GM21619 (cell line): Measurements from ENCODE around the gene NUP188.

Source experiments
- ATAC-seq: cut with Tn5 transposase; IDR thresholded peaks from one replicate; pipeline ENCODE4 v1.9.1; 2021; ENCODE audit not compliant: unreplicated experiment

Gene NUP188

GRCh38 chr9:128916204-128916603, 31.3 kb upstream of the NUP188 start:
- no peak for ATAC-seq

DNA sequence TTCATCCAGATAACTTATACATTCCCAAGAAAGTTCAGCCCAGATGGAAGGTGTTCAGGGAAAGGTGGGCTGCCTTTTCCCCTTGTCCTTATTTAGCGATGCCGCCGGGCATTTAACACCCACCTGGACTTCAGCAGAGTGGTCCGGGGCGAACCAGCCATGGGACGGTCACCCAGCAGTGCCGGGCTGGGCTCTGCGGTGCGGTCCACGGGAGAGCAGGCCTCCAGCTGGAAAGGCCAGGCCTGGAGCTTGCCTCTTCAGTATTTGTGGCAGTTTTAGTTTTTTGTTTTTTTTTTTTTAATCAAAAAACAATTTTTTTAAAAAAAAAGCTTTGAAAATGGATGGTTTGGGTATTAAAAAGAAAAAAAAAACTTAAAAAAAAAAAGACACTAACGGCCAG, 30.8 kb upstream of the NUP188 start:
- no peak for ATAC-seq

- ATAC-seq = no peak
Measured at GRCh38 chr9:128917151-128917849, 30.2 kb upstream of the NUP188 start.

DNA sequence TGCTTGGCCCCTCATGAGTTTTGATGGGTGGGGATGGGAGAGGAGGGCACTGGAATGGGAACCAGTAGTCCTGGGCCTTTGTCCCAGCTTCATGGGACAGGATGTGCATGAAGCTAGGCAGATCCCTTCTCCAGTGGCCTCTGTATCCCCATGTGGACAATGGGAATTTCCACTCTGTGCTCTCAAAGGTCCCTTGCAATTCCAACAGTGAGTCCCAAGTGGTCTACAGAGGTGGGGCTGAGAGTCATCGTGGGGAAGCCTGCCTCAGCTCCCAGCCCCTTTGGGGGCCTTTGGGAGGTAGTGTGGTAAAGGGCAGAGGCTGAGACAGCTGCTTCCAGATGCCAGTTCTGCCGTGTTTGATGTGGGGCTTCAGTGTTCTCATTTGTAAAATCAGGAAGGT, 28.6 kb upstream of the NUP188 start:
- ATAC-seq = no peak

DNA sequence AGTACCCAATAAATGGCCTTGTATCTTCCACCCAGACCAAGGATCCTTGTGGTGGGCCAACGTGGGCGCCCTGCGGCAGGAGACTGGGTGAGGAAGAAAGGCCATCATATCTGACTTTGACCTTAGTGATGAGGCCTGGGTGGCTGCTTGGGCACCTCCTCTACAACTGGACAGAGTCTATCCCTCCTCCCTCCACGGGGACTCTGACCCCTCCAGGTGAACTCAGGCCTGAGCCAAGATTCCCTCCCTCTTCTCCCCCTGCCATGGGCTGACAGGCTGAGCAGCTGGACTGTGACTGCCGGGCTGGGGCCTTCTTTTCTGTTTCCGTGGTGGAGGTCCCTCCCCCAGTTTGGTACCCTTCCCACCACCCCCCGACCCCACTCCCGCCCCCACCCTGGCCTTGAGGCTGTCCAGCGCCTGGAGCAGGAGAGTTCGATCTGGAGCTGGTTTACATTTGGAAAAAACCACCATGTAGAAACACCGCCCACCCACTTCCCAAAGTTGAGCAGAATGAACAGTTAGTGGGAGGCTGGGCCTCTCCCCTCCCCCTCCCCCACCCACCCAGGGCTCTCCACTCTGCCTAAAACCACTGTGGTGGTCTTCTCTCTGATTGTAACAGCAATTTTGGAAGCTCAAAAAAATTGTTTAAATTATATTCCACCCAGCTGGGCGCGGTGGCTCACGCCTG, 28.0 kb upstream of the NUP188 start:
- ATAC-seq = no peak

DNA sequence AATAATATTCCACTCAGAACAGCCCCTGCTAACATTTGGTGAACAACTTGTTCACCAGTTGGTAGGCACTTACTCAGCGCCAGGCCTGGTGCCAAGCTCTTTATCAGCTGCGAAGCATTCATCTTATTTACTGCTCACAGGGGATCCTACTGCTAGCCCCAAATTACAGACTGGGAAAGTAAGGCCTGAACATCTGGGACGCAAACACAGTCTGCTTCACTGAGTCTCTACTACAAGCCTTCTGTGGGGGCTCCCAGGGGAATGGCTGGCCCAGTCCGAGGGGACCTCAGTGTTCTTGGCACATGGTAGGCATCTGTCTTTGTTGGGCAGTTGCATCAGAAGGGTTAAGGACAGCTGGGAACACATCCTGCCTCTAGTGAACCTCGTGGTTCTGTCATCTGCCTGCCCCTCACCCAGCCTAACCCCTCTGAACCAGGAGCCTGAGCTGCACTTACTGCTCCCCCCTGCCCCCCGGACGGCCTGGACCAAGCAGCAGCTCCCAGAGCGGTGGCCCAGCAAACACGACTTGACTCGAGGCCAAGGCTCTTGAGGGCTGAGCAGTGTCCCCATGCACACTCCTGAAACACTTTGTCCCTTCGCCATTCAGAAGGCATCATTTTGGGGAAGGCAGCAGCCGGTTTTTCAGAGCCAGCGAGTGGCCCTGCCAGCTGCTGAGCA, 27.0 kb upstream of the NUP188 start, which contains the start of gene PHYHD1:
PHYHD1 (plus strand) TSS at position 602 of the 678 bp plus-strand sequence. CDS start 1,342 bp downstream, outside the sequence.
- ATAC-seq = no peak

DNA sequence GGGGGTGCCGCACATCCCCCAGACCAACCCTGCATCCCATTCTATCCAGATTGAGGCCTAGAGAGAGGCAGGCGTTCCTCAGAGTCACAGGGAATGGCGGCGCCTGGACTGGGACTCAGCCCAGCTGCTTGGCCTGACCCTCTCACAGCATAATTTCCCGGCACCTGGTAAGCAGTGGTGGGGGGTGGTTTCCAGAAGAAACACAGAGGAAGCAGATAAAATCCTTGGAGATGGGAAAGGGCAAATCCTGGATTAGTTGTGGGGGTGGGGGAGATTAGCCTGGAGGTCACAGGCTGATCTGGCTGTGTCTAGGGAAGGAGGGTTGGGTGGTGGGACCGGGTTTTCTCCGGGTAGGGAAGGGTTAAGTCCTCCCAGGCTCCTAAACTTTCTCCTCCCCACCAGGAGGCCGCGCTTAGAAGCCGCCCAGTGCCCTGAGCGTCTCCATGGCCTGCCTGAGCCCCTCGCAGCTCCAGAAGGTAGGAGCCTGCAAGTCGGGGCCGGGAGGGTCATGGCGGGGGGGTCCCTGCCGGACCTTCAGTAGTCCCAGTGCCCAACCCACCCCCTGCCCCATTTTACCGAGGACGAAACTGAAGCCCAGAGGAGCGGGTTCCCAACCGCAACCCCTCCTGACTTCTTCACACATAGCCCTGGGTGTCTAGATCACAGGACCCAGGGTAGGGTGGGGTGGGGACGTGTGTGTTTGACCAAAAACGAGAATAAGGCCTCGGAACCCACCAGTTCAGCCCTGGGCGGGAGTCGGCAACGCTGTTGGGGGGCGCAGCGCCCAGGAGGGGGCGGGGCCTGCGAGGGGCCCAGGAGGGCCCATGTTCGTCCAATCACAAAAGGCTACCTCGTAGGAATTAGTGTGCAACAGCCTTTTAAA, 25.4 kb upstream of the NUP188 start:
- no peak for ATAC-seq

DNA sequence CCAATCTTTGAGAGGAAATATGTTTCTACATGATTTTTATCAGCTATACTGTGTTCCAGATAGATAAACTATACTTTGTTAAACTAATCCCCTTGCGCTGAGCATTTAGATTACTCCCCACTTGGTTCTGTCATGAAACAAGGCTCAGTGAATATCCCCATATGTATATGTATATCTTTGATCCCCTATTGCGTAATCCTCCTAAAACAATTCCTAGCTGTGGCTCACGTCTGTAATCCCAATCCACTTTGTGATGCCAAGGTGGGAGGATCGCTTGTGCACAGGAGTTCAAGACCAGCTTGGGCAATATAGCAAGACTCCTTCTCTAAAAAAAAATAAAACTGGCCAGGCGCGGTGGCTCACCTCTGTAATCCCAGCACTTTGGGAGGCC, 24.0 kb upstream of the NUP188 start:
- no peak for ATAC-seq

- no peak for ATAC-seq
Measured at GRCh38 chr9:128927731-128928411, 19.6 kb upstream of the NUP188 start.

GRCh38 chr9:128928624-128929023, 18.9 kb upstream of the NUP188 start:
- no peak for ATAC-seq

GRCh38 chr9:128929560-128929959, 17.9 kb upstream of the NUP188 start:
- no peak for ATAC-seq

DNA sequence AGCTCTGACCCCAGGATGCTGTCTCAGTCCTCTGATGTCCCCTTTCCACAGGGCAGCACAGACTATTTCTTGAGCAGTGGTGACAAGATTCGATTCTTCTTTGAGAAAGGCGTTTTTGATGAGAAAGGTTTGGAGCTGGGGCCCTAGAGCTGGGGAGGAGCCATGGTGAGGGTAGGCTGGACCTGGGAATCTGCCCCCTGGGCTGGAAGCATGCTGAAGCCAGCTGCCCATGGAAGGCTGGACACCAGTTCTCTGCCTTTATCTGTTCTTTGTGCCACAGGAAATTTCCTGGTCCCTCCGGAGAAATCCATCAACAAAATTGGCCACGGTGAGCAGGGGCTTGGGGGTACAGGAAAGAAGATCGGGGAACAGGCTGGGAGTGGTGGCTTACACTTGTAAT, 13.8 kb upstream of the NUP188 start:
- no peak for ATAC-seq

DNA sequence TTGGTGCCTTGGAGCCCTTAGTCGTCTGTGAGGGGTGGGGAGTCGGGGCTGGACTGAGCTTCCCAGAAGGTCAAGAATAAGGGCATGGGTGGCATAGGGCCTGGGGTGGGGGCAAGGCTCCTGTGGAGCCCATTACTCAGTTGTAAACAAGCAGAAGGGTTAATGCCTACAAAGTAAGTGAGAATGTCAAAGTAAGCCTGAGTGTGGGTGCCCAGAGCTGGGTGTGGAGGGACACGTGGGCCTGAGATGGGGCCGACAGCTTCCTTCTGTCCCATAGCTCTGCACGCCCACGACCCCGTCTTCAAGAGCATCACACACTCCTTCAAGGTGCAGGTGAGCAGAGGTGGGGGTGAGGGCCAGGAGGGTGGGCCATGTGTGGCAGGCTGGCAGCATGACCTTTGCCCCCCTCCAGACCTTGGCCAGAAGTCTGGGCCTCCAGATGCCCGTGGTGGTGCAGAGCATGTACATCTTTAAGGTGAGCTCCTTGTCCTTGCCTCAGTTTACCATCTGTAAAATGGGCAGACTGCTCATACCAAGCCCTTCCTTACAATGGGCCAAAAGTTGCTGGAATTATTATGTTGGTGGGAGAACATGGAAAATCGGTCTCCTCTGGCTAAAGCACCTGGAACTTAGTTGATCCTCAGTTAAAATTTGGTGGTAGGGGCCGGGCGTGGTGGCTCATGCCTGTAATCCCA, 11.2 kb upstream of the NUP188 start:
- no peak for ATAC-seq

GRCh38 chr9:128937310-128938165, 10.0 kb upstream of the NUP188 start:
- no peak for ATAC-seq

DNA sequence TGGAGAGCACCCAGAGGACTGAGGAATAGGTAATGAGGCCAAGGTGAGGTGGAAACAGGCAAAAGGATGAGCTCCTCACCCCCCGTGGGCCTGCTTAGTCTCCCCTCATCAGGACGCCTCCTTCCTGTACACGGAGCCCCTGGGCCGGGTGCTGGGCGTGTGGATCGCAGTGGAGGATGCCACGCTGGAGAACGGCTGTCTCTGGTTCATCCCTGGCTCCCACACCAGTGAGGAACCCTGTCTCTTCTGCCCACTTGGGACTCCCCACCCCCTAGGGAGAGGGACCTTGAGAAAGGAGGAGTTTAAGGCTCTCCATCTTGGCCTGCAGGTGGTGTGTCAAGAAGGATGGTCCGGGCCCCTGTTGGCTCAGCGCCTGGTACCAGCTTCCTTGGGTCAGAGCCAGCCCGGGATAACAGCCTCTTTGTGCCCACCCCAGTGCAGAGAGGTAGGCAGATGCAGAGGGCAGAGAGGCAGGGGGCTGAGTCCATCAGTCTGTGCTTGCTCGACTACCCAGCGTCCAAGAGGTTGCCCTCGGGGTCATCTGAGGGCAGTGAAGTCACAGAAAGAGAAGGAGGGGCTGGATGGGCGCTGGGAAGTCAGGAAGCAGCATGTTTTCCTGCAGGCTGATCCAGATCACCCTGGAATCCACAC, 7.1 kb upstream of the NUP188 start:
- no peak for ATAC-seq

DNA sequence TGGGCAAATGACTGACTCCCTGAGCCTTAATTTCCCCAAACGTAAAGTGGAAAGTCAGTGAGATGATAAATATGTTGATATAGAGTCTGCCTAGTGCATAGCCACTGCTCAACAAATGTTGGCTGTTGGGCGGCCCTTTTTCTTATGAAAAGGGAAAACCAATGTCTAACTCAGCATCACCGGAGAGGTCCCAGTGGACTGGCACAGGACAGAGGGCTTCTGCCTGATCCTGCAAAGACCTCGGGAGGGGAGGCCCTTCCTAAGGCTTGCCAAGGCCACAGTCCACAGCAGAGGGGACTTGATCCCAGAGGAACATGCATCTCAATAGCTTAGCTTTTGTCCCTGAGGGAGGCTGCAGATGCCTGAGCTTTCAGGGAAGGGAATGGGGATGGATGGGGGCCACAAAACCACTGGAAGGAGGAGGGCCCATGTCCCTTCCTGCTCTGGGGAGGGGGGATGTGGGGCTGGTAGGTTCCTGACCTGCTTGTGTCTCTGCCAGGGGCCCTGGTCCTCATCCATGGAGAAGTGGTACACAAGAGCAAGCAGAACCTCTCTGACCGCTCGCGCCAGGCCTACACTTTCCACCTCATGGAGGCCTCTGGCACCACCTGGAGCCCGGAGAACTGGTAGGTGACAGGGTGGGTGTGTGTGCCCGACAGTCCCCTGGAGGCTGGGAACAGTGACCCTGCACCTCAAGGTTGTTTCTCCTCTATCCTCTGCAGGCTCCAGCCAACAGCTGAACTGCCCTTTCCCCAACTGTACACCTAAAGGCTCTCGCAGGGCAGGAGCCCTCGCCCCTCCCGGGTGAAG, 6.3 kb upstream of the NUP188 start:
- no peak for ATAC-seq

DNA sequence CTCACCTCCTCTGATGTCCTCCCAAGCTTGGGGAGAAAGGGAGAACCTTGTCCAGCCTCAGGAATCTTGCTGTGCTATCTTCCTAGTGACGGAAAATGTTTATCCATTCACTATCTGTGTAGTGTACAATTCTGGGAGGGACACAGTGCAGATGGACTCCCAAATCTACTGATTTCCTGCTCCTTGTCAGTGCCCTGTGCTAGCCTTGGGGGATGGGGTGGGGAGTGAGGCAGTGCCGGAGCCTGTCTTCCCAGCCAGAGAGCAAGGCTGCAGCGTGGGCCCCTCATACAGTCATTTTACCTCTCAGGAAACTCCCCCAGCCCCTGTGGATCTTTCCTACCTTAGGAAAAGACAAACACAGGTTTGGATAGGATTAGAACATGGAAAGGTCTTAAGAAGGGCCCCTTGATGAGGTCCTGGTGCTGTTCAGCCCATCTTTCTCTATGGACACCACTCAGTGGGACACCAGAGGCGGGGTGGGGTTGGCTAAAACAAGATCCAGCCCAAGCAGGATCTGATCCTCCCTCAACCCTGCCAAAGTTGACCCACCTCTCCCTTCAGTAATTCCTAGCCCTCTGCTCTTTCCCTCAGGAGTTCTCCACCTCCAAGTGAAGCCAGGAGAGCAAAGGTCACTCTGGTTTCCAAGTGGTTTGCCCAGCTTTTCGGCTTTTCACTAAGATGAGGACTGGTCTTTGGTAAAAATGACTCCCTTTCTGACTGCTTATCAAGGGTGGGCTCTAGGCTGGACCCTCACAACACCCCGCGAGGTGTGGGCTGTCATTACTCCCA, 3.5 kb upstream of the NUP188 start:
- no peak for ATAC-seq
